OCI-LY1 (cell line): Measurements from ENCODE around the gene CD164.

Source experiments
- H2AFZ ChIP-seq: fragments of 200-600 bp; sonication (generic), shearing (Covaris generic); 2 replicates; pipeline ENCODE4 v1.6.0; 2014; ENCODE audit warnings: antibody characterized with exemption, mild to moderate bottlenecking, low read length
- H3F3A ChIP-seq: fragments of 200-600 bp; sonication (generic), shearing (Covaris generic); 2 replicates; pipeline ENCODE4 v1.6.0; 2014; ENCODE audit warnings: mild to moderate bottlenecking, antibody characterized with exemption, low read length, moderate library complexity; ENCODE audit not compliant: insufficient read depth
- H3K27ac ChIP-seq: fragments of 200-600 bp; sonication (generic); 2 replicates; pipeline ENCODE4 v1.5.1; 2014; ENCODE audit warnings: low read length, mixed run types, mild to moderate bottlenecking, low read depth; ENCODE audit not compliant: poor library complexity, severe bottlenecking
- H3K27me3 ChIP-seq: fragments of 200-600 bp; sonication (generic); 2 replicates; pipeline ENCODE4 v1.6.0; 2014; ENCODE audit warnings: antibody characterized with exemption, mild to moderate bottlenecking, low read length, moderate library complexity; ENCODE audit not compliant: insufficient read depth
- H3K36me3 ChIP-seq: fragments of 200-600 bp; sonication (generic); 2 replicates; pipeline ENCODE4 v1.6.1; 2014; ENCODE audit warnings: mild to moderate bottlenecking, antibody characterized with exemption, low read length, moderate library complexity, mixed read lengths; ENCODE audit not compliant: insufficient read depth
- H3K4me1 ChIP-seq: fragments of 200-600 bp; sonication (generic); 2 replicates; pipeline ENCODE4 v1.5.1; 2014; ENCODE audit warnings: mild to moderate bottlenecking, low read length, moderate library complexity; ENCODE audit not compliant: insufficient read depth, severe bottlenecking
- H3K4me2 ChIP-seq: fragments of 200-600 bp; sonication (generic), shearing (Covaris generic); 2 replicates; pipeline ENCODE4 v1.6.1; 2014; ENCODE audit warnings: low read length
- H3K4me3 ChIP-seq: fragments of 200-600 bp; sonication (generic); 2 replicates; pipeline ENCODE4 v1.5.1; 2014; ENCODE audit warnings: low read length, low read depth, mild to moderate bottlenecking, mixed read lengths; ENCODE audit not compliant: poor library complexity, severe bottlenecking
- H3K79me2 ChIP-seq: fragments of 200-600 bp; shearing (Covaris generic); 2 replicates; pipeline ENCODE4 v1.6.1; 2016; ENCODE audit warnings: mixed run types, low read length, mixed read lengths; ENCODE audit not compliant: insufficient read depth
- H3K9ac ChIP-seq: fragments of 200-600 bp; sonication (generic), shearing (Covaris generic); 2 replicates; pipeline ENCODE4 v1.6.1; 2014; ENCODE audit warnings: mild to moderate bottlenecking, low read length, mixed read lengths
- H3K9me2 ChIP-seq: fragments of 200-600 bp; sonication (generic), shearing (Covaris generic); 2 replicates; pipeline ENCODE4 v1.6.1; 2014; ENCODE audit warnings: low read depth, mild to moderate bottlenecking, low read length, mixed read lengths
- H3K9me3 ChIP-seq: fragments of 200-600 bp; shearing (Covaris generic); 2 replicates; pipeline ENCODE4 v1.6.1; 2014; ENCODE audit warnings: low read length, mixed read lengths
- H4K20me1 ChIP-seq: fragments of 200-600 bp; sonication (generic), shearing (Covaris generic); 2 replicates; pipeline ENCODE4 v1.6.0; 2016; ENCODE audit warnings: mild to moderate bottlenecking, low read length; ENCODE audit not compliant: insufficient read depth
- CTCF ChIP-seq: fragments of 200-600 bp; sonication (generic), shearing (Covaris generic); IDR thresholded peaks from 2 replicates; pipeline ENCODE4 v1.5.1; 2017; ENCODE audit warnings: mild to moderate bottlenecking, antibody characterized with exemption, low read length, moderate library complexity, mixed read lengths
- EZH2 ChIP-seq: fragments of 200-600 bp; sonication (generic), shearing (Covaris generic); IDR thresholded peaks from 2 replicates; pipeline ENCODE4 v1.8.0; 2017; ENCODE audit warnings: borderline replicate concordance, mixed run types, mild to moderate bottlenecking, antibody characterized with exemption, low read length, moderate library complexity, mixed read lengths

CD164 gene

GRCh38 chr6:109344226-109344625 lies 38.0 kb downstream of the CD164 start:
- Histone ChIP-seq H3K79me2 (no peaks in the 10 kb centered on the region), H3K9me2 (no peaks in the 10 kb centered on the region), H4K20me1 (no peaks in the 10 kb centered on the region), H3K4me1 (no peaks in the 10 kb centered on the region), H3K27ac (no peak overlapping the region), H3K36me3 (no peaks in the 10 kb centered on the region), H3K4me2 (no peak overlapping the region), H2AFZ (no peak overlapping the region), H3K9me3 (no peaks in the 10 kb centered on the region), H3K9ac (no peak overlapping the region), H3K27me3 (no peaks in the 10 kb centered on the region), H3K4me3 (no peak overlapping the region), H3F3A (no peaks in the 10 kb centered on the region)
- TF ChIP-seq EZH2 (no peak), CTCF (no peak)

- Histone ChIP-seq H3K9me3 (no peaks in the 10 kb centered on the region), H3F3A (no peaks in the 10 kb centered on the region), H3K79me2 (no peaks in the 10 kb centered on the region), H3K27me3 (no peaks in the 10 kb centered on the region), H2AFZ (no peak overlapping the region), H3K36me3 (no peaks in the 10 kb centered on the region), H3K4me2 (no peak overlapping the region), H3K27ac (no peak overlapping the region), H3K4me1 (no peaks in the 10 kb centered on the region), H3K9me2 (no peaks in the 10 kb centered on the region), H3K9ac (no peak overlapping the region), H3K4me3 (no peak overlapping the region), H4K20me1 (no peaks in the 10 kb centered on the region)
- TF ChIP-seq CTCF (no peak), EZH2 (no peak)
Measured at GRCh38 chr6:109343518-109343917, 38.7 kb downstream of the CD164 start.

GRCh38 chr6:109342911-109343310 lies 39.4 kb downstream of the CD164 start:
- H2AFZ ChIP-seq = no peak overlapping the region

More at GRCh38 chr6:109342911-109343310, 39.4 kb downstream of the CD164 start:
- no peaks in the 10 kb centered on the region for H3K9me3 ChIP-seq
- no peak overlapping the region for H3K9ac ChIP-seq
- H3K4me2 ChIP-seq = no peak overlapping the region
- H4K20me1 ChIP-seq = no peaks in the 10 kb centered on the region
- TF ChIP-seq EZH2 (no peak), CTCF (no peak)
- no peaks in the 10 kb centered on the region for H3K4me1 ChIP-seq
- H3F3A ChIP-seq = no peaks in the 10 kb centered on the region
- H3K4me3 ChIP-seq = no peak overlapping the region
- H3K27ac ChIP-seq = no peak overlapping the region
- H3K79me2 ChIP-seq = no peaks in the 10 kb centered on the region
- H3K36me3 ChIP-seq = no peaks in the 10 kb centered on the region
- no peaks in the 10 kb centered on the region for H3K9me2 ChIP-seq
- H3K27me3 ChIP-seq = no peaks in the 10 kb centered on the region
